Glutamatergic neuron (in vitro differentiated cells): ENCODE data around the gene RBM43. TPM values are rescaled to one million over a fixed set of nuclear protein-coding genes. Genes with fewer than 3 reads are reported as not detected.

Experiments
- DNase-seq: peaks from one replicate; pipeline ENCODE4 v3.0.0; 2022
- H3K27ac Mint-ChIP-seq: one replicate; pipeline ENCODE4 v1.8.0; 2020; ENCODE audit warnings: mild to moderate bottlenecking, mixed read lengths, inconsistent platforms; ENCODE audit not compliant: unreplicated experiment
- H3K27me3 Mint-ChIP-seq: one replicate; pipeline ENCODE4 v1.8.0; 2020; ENCODE audit warnings: mild to moderate bottlenecking, moderate library complexity, mixed read lengths, inconsistent platforms; ENCODE audit not compliant: unreplicated experiment
- H3K36me3 Mint-ChIP-seq: one replicate; pipeline ENCODE4 v1.8.0; 2020; ENCODE audit warnings: mild to moderate bottlenecking, mixed read lengths, inconsistent platforms; ENCODE audit not compliant: unreplicated experiment
- H3K4me1 Mint-ChIP-seq: one replicate; pipeline ENCODE4 v1.8.0; 2020; ENCODE audit warnings: mild to moderate bottlenecking, low read depth, mixed read lengths, inconsistent platforms; ENCODE audit not compliant: unreplicated experiment
- H3K4me3 Mint-ChIP-seq: one replicate; pipeline ENCODE4 v1.8.0; 2020; ENCODE audit warnings: mild to moderate bottlenecking, mixed read lengths, inconsistent platforms; ENCODE audit not compliant: unreplicated experiment
- H3K9me3 Mint-ChIP-seq: one replicate; pipeline ENCODE4 v1.8.0; 2020; ENCODE audit warnings: mild to moderate bottlenecking, moderate library complexity, mixed read lengths, inconsistent platforms; ENCODE audit not compliant: unreplicated experiment
- total RNA-seq: library from RNA; stranded (reverse); fragmentation: NEBNext Ultra II Directional; extraction: Animal tissue kit (Norgen Biotek cat#: 25700); gene quantifications from one replicate; pipeline ENCODE4 v1.2.1, GENCODE V29; 2021; ENCODE audit not compliant: unreplicated experiment
- TF ChIP-seq, protein P1 (sequence below): fragments of 200-600 bp; sonication (generic); IDR thresholded peaks from one replicate; pipeline ENCODE4 v1.5.0; 2021; ENCODE audit not compliant: partially characterized antibody, unreplicated experiment

Gene RBM43
- total RNA-seq, 1 donor from 2014 or later, result 1.1 TPM

DNA sequence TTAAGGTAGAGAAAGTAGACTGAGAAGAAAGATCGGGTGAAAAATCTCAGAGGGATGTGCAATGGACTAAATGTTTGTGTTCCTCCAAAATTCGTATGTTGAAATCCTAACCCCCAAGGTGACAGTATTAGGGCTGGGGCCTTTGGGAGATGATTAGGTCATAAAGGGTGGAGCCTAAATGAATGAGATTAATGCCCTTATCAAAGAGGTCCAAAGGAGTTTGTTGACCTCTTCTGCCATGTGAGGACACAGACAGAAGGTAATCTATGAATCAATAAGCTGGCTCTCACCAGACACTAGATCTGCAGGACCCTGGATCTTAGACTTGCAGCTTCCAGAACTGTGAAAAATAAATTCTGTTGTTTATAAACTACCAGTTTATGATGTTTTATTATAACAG, 30.5 kb upstream of the RBM43 start:
- TF ChIP-seq, protein P1, sequence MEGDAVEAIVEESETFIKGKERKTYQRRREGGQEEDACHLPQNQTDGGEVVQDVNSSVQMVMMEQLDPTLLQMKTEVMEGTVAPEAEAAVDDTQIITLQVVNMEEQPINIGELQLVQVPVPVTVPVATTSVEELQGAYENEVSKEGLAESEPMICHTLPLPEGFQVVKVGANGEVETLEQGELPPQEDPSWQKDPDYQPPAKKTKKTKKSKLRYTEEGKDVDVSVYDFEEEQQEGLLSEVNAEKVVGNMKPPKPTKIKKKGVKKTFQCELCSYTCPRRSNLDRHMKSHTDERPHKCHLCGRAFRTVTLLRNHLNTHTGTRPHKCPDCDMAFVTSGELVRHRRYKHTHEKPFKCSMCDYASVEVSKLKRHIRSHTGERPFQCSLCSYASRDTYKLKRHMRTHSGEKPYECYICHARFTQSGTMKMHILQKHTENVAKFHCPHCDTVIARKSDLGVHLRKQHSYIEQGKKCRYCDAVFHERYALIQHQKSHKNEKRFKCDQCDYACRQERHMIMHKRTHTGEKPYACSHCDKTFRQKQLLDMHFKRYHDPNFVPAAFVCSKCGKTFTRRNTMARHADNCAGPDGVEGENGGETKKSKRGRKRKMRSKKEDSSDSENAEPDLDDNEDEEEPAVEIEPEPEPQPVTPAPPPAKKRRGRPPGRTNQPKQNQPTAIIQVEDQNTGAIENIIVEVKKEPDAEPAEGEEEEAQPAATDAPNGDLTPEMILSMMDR, result no peak
- Mint-ChIP-seq H3K4me1 (no peaks in the 10 kb centered on the region), H3K36me3 (no peaks in the 10 kb centered on the region), H3K9me3 (no peaks in the 10 kb centered on the region), H3K27ac (no peak overlapping the region), H3K27me3 (no peaks in the 10 kb centered on the region), H3K4me3 (no peak overlapping the region)
- no peak for DNase-seq

DNA sequence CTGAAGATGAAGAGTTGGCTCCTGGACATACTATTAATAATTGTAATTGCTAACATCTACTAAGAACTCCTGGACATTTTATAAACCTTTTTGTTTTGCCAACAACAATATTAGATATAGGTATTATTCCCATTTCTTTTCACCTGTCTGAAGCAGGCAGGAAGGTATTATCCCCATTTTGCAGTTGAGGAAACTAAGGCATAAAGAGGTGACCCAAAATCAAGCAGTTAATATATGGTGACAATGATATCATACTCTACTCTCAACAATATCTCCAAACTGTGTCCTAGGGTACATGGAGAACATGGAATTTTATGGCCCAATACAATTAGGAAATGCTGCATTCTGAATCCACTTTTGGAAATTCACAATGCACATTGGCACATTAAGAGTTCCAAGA, 29.6 kb upstream of the RBM43 start:
- no peaks in the 10 kb centered on the region for H3K9me3 Mint-ChIP-seq
- no peak overlapping the region for H3K27ac Mint-ChIP-seq
- no peaks in the 10 kb centered on the region for H3K36me3 Mint-ChIP-seq
- H3K4me3 Mint-ChIP-seq, result no peak overlapping the region
- H3K4me1 Mint-ChIP-seq, result no peaks in the 10 kb centered on the region
- no peaks in the 10 kb centered on the region for H3K27me3 Mint-ChIP-seq
- TF ChIP-seq, protein P1, result no peak
- DNase-seq, result no peak

DNA sequence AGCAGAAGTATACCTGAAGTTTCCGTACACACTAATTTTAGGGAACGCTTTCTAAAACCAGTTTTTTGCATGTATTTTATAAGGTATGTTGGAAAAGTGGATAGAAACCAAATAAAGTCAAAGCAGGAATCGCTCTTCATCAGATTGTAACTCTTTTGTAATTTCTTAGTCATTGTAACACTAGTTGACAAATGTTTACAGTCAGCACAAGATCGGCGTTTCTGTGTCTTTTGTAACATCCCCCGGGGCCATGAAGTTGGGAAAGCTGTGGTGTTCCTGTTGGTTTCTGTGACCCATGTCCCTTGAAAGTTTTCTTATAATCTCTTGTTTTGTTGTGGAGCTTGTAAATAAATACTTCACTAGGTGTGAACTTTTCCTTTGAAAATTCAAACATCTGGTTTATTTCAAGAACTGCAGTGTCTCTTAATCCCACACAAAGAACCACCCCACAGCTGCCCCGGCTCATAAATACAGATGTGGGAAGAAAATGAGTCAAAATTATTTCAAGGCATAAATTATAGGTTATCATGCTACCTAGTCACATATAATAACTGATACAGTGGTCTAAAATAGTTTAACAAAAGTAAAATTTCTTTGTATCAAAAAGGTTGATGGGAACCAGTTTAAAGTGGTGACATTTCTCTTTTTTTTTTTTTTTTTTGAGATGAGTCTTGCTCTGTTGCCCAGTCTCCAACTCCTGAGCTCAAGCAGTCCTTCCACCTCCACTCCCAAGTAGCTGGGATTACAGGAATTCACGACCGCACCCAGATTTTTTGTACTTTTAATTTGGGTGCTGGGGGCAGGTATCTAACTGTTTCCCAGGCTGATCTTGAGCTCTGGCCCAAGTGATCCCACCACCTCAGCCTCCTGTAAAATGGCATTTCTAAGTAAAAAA, 28.6 kb upstream of the RBM43 start:
- no peaks in the 10 kb centered on the region for H3K27me3 Mint-ChIP-seq
- H3K27ac Mint-ChIP-seq, result no peak overlapping the region
- no peaks in the 10 kb centered on the region for H3K36me3 Mint-ChIP-seq
- H3K9me3 Mint-ChIP-seq, result no peaks in the 10 kb centered on the region
- no peaks in the 10 kb centered on the region for H3K4me1 Mint-ChIP-seq
- no peak for DNase-seq
- H3K4me3 Mint-ChIP-seq, result peak overlapping the region; percentile 69
- TF ChIP-seq, protein P1, result no peak

GRCh38 chr2:151287513-151288250, 26.0 kb upstream of the RBM43 start:
- Mint-ChIP-seq H3K4me3 (peak overlapping the region; percentile 17), H3K27ac (no peak overlapping the region), H3K27me3 (no peaks in the 10 kb centered on the region), H3K9me3 (no peaks in the 10 kb centered on the region), H3K36me3 (no peaks in the 10 kb centered on the region), H3K4me1 (no peaks in the 10 kb centered on the region)
- no peak for DNase-seq
- TF ChIP-seq, protein P1, result no peak

GRCh38 chr2:151282401-151282800, 20.7 kb upstream of the RBM43 start:
- peaks cover 3% of the 10 kb centered on the region for H3K4me1 Mint-ChIP-seq

More at GRCh38 chr2:151282401-151282800, 20.7 kb upstream of the RBM43 start:
- no peak for DNase-seq
- TF ChIP-seq, protein P1, result no peak
- Mint-ChIP-seq H3K4me3 (no peak overlapping the region), H3K9me3 (no peaks in the 10 kb centered on the region), H3K27ac (no peak overlapping the region), H3K27me3 (no peaks in the 10 kb centered on the region), H3K36me3 (no peaks in the 10 kb centered on the region)
